ENCODE results near the gene CNST.

DNA sequence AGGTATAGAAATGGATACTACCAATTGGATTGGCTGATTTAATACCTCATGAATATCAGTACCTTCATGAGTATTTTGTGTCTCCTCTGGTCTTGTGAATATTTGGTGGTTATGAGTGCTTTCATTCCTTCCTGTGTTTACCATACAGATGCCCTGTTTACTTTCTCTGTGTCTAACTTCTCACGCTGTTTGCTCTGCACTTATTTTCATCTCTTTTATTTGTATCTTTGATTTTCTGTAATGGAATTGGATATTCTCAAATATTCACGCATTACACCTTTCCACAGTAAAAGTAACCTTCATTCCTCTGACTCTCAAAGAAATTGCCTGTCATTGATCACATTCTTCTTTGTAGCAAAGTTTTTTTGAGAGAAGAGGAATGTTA lies 16.8 kb downstream of the CNST start:
- TF ChIP-seq POLR2AphosphoS5 (IDR thresholded peaks at IDR 0.05; ENCODE audit: low read depth, low read length) (no peak), TAF1 (IDR thresholded peaks at IDR 0.05; ENCODE audit: borderline replicate concordance, insufficient read depth, low read length) (no peak)
